HG03457 (cell line): ENCODE data around the gene APOL1.
"Not testable (repeated sequence)": the region's sequence is repeated elsewhere in the genome, so short reads cannot be mapped to it uniquely, and the experiment has no call there.

Experiments
- ATAC-seq: cut with Tn5 transposase; IDR thresholded peaks from one replicate; pipeline ENCODE4 v1.9.1; 2021; ENCODE audit warnings: moderate number of reproducible peaks; ENCODE audit not compliant: unreplicated experiment

APOL1 gene

GRCh38 chr22:36263886-36264664 is 11.1 kb downstream of the APOL1 start:
- ATAC-seq = not testable (repeated sequence)

GRCh38 chr22:36267058-36267457 is 14.1 kb downstream of the APOL1 start:
- no peak for ATAC-seq

- no peak for ATAC-seq
These were observed 15.1 kb downstream of the APOL1 start for GRCh38 chr22:36267896-36268485.

GRCh38 chr22:36271231-36271630 is 18.3 kb downstream of the APOL1 start:
- ATAC-seq = not testable (repeated sequence)

GRCh38 chr22:36271951-36272350 is 19.0 kb downstream of the APOL1 start:
- ATAC-seq = not testable (repeated sequence)

GRCh38 chr22:36274531-36274930 is 21.6 kb downstream of the APOL1 start:
- ATAC-seq = no peak

GRCh38 chr22:36277482-36278291 is 24.8 kb downstream of the APOL1 start:
- ATAC-seq = no peak

GRCh38 chr22:36279219-36279666 is 26.3 kb downstream of the APOL1 start:
- ATAC-seq = no peak

- no peak for ATAC-seq
These were observed 27.4 kb downstream of the APOL1 start for GRCh38 chr22:36280379-36280778.

GRCh38 chr22:36281781-36282327 is 28.9 kb downstream of the APOL1 start:
- no peak for ATAC-seq

- no peak for ATAC-seq
These were observed 29.4 kb downstream of the APOL1 start for GRCh38 chr22:36282328-36282831.

- ATAC-seq = no peak
These were observed 31.2 kb downstream of the APOL1 start for GRCh38 chr22:36284171-36284571.

GRCh38 chr22:36285017-36285416 is 32.1 kb downstream of the APOL1 start:
- ATAC-seq = no peak

- no peak for ATAC-seq
These were observed 32.6 kb downstream of the APOL1 start for GRCh38 chr22:36285545-36285944.

- no peak for ATAC-seq
These were observed 33.4 kb downstream of the APOL1 start for GRCh38 chr22:36286096-36286957.

GRCh38 chr22:36287881-36288515 is 35.1 kb downstream of the APOL1 start:
- no peak for ATAC-seq

GRCh38 chr22:36288571-36289405 is 35.9 kb downstream of the APOL1 start:
- no peak for ATAC-seq

- ATAC-seq = no peak
These were observed 36.5 kb downstream of the APOL1 start for GRCh38 chr22:36289406-36289870.

GRCh38 chr22:36289948-36290371 is 37.0 kb downstream of the APOL1 start:
- not testable (repeated sequence) for ATAC-seq
